GM19397 (cell line): ENCODE measurements around the gene PRMT3.
"Not testable (repeated sequence)": the region's sequence is repeated elsewhere in the genome, so short reads cannot be mapped to it uniquely, and the experiment has no call there.

Source experiments
- ATAC-seq: cut with Tn5 transposase; IDR thresholded peaks from one replicate; pipeline ENCODE4 v1.9.1; 2021; ENCODE audit warnings: mild to moderate bottlenecking, moderate library complexity; ENCODE audit not compliant: unreplicated experiment

PRMT3 gene

GRCh38 chr11:20373568-20374209, 13.8 kb upstream of the PRMT3 start:
- ATAC-seq: no peak

GRCh38 chr11:20374741-20375300, 12.7 kb upstream of the PRMT3 start:
- no peak for ATAC-seq

- no peak for ATAC-seq
These were observed 11.3 kb upstream of the PRMT3 start for GRCh38 chr11:20376162-20376730.

- not testable (repeated sequence) for ATAC-seq
These were observed 1.5 kb upstream of the PRMT3 start for GRCh38 chr11:20385996-20386395.

- ATAC-seq: peak; percentile 21
These were observed 860 bp downstream of the PRMT3 start for GRCh38 chr11:20388096-20389055.

GRCh38 chr11:20397281-20397680, 9.8 kb downstream of the PRMT3 start:
- no peak for ATAC-seq

GRCh38 chr11:20399498-20399897, 12.0 kb downstream of the PRMT3 start:
- ATAC-seq: no peak

GRCh38 chr11:20403059-20403458, 15.5 kb downstream of the PRMT3 start:
- no peak for ATAC-seq

- ATAC-seq: no peak
These were observed 19.0 kb downstream of the PRMT3 start for GRCh38 chr11:20406484-20406883.

GRCh38 chr11:20407344-20407743, 19.8 kb downstream of the PRMT3 start:
- no peak for ATAC-seq

GRCh38 chr11:20415432-20415831, 27.9 kb downstream of the PRMT3 start:
- no peak for ATAC-seq

GRCh38 chr11:20417771-20418170, 30.3 kb downstream of the PRMT3 start:
- no peak for ATAC-seq

GRCh38 chr11:20421946-20422345, 34.4 kb downstream of the PRMT3 start:
- no peak for ATAC-seq

- no peak for ATAC-seq
These were observed 41.7 kb downstream of the PRMT3 start for GRCh38 chr11:20429216-20429615.

GRCh38 chr11:20438637-20439036, 51.1 kb downstream of the PRMT3 start:
- ATAC-seq: no peak

- no peak for ATAC-seq
These were observed 56.1 kb downstream of the PRMT3 start for GRCh38 chr11:20443596-20443995.

GRCh38 chr11:20444535-20444934, 57.0 kb downstream of the PRMT3 start:
- no peak for ATAC-seq

- ATAC-seq: no peak
These were observed 61.3 kb downstream of the PRMT3 start for GRCh38 chr11:20448834-20449233.

- ATAC-seq: no peak
These were observed 63.3 kb downstream of the PRMT3 start for GRCh38 chr11:20450829-20451228.

GRCh38 chr11:20451568-20451967, 64.1 kb downstream of the PRMT3 start:
- ATAC-seq: no peak

- no peak for ATAC-seq
These were observed 65.1 kb downstream of the PRMT3 start for GRCh38 chr11:20452585-20452984.
